ENCODE results near the gene AKAP8L.
A peak's percentile ranks its signal among the peaks of the same experiment; 100 is the strongest.
"Not testable (repeated sequence)": the region's sequence is repeated elsewhere in the genome, so short reads cannot be mapped to it uniquely, and the experiment has no call there.

AKAP8L gene

DNA sequence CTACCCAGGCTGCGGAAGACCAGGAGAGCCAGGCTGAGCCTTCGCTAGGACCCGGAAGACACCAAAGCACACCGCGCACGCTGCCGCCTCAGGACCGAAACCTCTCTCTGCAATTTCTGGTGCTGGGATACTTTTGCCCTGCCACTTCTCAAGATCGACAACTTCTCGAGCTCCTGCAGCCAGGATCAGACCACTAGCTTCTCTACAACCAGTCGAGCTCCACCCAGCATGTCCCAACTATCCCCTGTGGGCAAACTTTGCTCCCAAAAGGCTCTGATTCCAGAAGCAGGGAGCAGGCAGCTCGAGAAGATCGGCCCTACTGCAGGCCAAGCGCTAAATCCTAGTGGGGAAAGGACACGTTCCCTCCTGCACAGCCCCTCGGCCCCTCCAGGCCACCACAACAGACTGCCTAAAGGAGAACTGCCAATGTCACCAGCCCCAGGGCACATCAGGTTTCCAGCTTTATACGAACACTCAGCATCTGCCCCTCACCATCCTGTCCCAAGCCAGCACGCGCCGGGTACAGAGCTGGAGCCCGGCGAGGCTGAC, 40.2 kb downstream of the AKAP8L start:
- peak in 2 of 3 experiments; percentile 62 to 68 for DNase-seq

DNA sequence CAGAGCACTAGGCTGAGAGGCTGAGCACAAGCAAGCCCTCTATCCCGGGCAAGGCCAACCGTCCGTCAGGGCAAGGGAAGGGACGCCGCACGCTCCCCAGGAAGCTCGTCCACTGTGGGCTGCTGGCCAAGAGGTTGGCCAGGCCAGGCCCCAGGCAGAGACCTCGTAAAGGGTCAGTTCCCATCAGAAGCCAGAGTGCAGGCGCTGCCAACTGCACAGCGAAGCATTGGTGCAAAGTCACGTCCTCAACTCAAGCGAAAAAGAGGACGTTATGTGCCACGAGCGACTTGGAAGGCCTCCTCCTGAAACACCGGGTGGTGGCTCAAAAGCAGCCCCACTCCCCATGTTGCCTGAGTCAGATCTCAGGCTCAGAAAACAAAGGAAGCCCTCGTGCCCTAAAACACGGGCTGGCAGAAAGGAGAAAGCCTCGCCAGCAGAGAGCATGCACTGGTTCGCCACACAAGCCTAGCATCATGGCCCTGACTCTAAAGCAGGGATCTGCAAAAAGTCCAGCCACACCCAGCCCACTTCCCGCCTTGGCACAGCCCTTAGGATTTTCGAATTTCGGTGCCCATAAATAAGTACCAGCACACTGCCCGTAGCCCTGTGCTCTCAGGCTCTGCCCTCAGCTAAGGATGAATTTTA, 43.9 kb downstream of the AKAP8L start:
- no peak for DNase-seq

DNA sequence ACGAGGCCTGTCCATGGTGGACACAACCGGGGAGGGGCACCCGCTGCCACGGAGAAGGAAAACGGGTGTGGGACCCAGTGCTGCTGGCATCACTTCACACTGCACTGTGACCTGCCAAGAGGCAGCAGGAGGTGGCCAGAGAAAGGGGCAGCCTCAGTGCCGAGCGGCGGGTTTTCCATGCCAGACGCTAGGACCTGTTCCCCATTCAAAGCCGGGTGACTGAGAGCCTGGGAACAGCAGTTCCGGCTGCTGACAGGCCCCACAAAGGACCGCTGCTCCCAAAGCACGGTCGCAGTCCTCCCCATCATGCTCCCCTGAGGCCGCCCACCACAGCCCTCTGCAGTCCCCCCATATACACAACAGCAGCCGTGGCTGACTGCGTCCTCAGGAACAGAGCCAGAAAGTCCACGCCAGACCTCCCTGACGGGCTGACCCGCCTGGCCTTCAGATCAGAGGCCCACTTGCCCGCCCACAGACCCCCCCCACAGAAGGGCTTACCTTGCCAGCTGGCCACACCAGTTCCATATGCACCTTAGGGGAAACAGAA, 44.6 kb downstream of the AKAP8L start:
- no peak for DNase-seq

DNA sequence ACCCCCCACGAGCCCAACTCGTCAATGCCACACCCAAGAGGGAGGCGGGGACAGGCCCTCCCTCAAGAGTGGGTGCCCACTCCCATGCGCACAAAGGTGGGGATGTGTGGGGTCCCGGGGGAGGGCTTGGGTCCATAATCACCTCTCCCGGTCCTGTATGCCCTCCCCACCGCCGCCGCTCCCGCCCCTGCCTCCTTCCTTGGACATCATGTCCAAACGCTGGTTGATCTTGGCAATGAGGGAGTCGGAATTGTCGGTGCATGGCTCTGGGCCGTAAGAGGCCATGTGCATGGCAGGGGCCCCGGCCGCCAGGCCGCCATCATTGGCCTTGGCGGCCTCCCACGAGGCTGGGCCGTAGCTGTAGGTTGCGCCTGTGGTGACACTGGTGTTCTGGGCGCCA, 45.1 kb downstream of the AKAP8L start:
- no peak for DNase-seq

DNA sequence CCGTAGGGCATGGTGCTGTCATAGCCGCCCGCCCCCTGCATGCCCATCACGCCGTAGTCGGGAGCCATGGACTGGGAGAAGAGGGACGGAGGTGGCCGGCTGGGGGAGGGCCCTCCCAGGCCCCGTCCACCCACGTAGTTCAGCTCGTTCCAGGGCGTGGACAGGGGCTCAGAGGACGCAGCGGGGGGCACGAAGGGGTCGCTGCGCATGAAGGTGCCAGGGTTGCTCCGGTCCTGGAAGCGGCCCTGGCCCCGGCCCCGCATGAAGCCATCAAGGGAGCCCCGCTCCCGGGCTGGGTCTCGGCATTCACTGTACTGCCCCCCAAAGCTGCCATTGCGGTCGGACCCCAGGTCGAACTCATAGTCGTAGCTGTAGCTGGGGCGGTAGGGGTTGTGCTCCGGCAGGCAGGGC, 45.9 kb downstream of the AKAP8L start:
- DNase-seq = no peak

DNA sequence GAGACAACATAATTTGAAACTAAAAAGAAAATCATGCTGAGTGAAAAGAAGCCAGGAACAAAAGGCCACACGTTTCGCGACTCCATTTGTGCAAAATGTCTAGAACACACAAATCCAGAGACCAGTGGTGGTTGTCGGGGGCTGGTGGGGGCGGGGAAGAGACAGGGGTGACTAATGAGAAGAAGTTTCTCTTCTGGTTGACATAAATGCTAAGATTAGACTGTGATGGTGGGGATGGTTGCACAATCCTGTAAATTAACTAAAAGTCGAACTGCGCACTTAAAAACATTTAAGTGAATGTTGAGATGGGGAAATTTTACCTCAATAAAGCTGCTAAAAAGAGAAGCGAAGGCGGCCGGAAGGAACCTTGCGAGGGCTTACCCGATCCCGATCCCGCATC, 46.3 kb downstream of the AKAP8L start:
- DNase-seq = no peak

DNA sequence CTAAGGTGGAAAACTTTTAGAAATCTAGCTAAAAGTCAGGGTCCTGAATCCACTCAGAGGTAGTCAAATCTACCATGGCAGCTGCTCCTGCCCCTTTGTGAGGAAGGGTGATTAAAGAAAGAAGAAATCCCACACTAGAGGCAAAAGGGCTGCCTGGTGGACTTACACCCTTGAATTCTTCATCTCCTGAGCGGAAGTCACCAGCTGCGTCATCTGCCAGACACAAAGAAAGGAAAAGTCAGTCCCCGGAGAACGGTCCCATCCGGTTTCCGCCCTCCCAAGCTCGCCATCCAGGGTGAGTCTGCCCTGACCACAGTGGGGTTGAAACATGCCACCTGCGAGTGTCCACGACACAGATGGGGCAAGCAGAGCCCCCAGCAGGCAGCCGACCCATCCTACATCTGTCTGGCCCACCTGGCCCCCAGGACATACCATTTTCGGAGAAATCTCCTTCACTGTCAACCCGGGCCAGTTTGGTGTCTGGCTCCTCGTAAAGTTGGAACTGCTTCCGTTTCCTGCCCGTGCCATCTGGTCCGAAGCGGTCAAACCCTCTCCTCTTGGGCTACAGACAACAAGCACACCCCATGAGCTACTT, 46.9 kb downstream of the AKAP8L start:
- DNase-seq = no peak

DNA sequence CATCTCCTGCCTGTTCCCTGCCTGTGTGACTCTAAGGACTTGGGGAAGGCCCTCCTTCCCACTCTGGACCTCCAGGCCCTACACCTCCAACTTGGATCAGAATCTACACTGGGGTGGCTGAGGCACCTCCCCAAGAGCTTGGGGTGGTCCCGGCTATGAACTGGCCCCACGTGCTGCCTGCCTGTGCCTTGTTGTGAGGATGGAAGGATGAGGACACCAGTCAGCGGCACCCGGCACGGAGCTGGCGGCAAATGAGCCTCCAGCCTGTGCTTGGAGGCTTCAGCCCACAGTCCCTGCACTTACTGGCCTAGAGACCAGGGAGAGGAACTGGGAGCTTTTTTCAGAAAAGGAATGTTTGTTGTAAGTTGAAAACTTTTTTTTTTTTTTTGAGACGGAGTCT, 47.7 kb downstream of the AKAP8L start:
- no peak for DNase-seq

DNA sequence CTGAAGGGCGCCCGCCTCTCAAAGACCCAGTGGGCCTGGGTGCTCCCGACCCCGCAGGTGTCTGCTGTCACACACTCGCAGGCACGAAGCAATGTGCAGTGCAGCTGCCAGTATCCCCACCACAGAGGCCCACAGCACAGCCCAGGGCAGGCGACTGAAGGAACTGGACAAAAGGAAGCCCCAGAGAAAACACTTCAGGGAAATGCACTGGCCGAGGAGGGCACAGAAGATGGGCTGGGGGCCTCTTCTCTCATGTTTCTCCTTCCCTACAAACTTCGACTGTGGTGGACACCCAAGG, 49.2 kb downstream of the AKAP8L start:
- no peak for DNase-seq

DNA sequence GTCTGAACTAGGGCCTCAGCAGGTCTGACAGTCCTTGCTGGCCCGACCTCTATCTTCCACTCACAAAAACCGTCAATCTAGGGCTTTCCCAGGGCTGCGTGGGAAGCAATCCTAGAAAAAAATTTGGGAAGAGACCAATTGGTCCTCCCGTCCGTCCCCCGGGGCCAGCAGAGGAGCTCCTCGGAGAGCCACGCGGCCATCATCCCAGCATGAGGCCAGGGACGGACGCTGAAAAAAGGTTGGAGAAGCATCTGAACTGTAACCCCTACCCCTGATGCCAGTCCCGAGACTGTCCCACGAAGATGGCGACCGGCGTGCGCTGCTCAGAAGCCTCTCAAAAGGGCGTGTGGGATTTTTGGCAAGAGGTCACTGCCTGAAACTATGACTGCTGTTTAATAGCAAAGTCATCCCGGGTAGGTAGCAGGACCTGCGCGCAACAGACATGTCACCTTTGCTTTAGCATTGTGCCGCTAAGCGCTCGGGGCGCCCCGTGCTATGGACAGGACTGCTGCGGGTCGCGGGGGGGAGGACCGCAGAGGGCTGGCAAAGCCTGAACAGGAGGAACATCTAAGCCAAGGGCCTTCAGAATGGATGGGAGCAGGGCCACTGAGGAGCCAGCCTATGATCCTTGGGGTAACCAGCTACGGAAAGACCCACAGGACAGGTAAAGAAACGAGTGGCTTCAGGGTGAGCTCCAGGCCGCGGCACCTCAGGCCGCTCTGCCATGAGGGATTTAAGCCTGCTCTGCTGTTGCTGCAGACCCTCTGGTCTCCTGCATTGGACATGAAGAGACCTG, 49.8 kb downstream of the AKAP8L start:
- no peak for DNase-seq

DNA sequence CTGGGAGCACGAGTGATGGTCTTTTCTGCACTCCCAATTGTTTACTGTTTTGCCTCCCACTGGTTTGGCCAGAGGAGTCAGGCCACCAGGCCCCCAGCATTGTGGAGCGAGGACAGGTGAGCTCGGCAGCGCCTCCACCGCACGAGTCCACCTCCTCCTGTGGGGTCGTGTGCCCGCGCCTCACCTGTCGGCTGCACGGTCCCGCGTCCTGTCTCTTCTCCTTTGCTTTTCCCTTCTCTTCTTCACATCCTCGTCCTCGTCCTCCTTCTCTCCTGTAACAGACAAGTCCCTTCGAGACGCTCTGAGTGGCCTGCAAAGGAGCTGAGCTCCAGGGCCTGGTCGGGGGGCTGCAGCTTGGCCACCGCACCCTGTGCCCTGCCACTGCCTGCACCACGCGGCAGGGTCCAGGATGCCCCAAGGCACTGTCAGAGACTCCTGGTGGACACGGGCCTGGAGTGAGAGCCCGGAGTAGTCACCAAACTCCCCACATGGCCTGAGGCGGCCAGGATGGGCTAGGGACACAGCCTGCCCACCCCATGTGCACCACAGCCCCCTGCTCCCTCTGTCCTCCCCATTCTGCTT, 50.6 kb downstream of the AKAP8L start:
- DNase-seq = no peak

DNA sequence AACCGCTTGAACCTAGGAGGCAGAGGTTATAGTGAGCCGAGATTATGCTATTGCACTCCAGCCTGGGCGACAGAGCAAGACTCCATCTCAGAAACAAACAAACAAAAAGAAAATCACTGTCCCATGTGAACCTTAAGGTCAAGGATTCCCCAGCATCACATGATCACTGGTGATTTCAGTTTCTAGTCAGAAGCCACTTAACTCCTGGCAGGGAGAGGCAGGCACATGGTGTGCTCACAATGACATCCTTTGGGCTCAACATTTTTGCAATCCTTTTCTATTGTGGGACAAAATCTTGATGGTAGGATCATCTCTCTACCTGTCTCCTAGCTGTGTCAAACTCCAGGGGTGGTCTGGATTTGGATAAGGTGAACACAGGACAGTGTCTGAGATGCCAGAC, 51.3 kb downstream of the AKAP8L start:
- no peak for DNase-seq

DNA sequence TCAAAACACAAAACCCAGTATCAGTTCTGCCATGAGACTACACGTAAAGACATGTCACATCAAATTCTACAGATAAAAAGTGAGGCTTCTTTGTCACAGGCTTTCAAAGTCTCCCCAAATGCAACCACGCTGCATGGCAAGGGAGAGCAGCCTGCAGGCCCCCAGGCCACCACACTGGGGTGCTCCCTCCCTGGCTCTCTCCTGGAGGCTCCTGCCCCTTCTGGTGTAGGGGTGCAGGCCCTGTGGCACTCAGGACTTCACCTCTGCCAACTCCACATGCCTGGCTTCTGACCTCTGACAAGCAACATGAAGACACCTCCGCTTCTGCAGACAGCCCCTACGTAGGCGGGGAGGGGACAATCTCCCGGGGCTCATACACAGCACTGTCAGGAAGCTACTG, 53.5 kb downstream of the AKAP8L start:
- DNase-seq = no peak

DNA sequence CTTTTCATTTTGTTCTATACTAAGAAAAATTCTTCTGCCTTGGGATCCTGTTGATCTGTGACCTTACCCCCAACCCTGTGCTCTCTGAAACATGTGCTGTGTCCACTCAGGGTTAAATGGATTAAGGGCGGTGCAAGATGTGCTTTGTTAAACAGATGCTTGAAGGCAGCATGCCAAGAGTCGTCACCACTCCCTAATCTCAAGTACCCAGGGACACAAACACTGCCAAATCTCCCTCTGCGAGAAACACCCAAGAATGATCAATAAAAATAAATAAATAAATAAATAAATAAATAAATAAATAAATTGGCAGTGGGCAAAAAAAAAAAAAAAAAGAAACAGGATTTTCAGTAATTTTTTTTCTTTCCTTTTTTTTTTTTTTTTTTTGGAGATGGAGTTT, 55.0 kb downstream of the AKAP8L start:
- not testable (repeated sequence) for DNase-seq

DNA sequence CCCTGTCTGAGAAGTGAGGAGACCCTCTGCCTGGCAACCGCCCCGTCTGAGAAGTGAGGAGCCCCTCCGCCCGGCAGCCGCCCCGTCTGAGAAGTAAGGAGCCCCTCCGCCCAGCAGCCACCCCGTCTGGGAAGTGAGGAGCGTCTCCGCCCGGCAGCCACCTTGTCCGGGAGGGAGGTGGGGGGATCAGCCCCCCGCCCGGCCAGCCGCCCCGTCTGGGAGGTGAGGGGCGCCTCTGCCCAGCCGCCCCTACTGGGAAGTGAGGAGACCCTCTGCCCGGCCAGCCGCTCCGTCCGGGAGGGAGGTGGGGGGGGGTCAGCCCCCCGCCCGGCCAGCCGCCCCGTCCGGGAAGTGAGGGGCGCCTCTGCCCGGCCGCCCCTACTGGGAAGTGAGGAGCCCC, 55.7 kb downstream of the AKAP8L start:
- DNase-seq = not testable (repeated sequence)

DNA sequence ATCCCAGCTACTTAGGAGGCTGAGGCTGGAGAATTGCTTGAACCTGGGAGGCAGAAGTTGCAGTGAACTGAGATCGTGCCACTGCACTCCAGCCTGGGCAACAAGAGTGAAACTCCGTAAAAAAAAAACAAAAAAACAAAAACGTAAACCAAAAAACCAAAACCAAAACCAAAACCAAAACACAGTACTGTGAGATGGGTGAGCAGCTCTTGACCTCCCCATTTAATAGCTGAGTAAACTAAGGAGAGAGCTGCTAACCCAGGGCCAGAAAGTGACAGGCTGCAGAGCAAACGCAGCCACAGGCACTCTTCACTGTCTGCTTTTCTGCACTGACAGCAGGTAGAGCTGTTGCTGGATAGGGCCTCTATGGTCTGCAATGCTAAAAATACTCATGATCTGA, 58.8 kb downstream of the AKAP8L start:
- not testable (repeated sequence) for DNase-seq

DNA sequence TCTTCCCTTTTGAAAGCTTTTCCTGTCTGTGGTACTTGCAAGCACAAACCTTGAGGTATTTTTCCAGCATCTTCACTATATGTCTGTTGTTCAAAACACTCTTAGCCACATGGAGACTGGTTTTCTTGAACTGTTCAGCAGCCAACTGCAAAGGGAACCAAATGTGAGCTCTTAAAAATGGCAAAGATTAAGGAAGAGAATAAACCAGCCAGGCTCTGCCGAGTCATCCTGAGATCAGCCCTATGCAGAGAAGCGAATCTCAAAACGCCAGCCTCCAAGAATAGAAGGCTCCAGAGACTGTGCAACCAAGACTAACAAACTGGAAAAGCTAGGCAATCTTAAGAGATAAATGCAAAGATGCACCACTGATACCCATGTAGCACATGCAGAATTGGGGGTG, 59.9 kb downstream of the AKAP8L start:
- no peak for DNase-seq

DNA sequence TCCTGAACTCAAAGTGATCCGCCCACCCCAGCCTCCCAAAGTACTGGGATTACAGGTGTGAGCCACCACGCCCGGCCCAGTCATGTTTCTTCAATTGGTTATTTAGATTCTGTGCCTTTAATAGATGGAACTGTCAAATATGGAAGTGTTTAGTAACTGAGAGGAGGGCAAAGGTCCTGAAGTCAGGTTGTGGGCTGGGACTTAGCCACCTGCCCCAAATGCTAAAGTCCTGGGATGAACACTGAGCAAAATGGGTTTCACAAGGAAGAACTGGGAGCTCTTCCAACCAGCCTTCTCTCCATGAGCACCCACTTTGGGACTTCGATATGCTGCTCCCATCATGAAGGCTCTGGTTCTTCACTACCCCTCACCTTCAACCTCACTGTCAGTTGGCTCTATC, 60.9 kb downstream of the AKAP8L start:
- DNase-seq = no peak

DNA sequence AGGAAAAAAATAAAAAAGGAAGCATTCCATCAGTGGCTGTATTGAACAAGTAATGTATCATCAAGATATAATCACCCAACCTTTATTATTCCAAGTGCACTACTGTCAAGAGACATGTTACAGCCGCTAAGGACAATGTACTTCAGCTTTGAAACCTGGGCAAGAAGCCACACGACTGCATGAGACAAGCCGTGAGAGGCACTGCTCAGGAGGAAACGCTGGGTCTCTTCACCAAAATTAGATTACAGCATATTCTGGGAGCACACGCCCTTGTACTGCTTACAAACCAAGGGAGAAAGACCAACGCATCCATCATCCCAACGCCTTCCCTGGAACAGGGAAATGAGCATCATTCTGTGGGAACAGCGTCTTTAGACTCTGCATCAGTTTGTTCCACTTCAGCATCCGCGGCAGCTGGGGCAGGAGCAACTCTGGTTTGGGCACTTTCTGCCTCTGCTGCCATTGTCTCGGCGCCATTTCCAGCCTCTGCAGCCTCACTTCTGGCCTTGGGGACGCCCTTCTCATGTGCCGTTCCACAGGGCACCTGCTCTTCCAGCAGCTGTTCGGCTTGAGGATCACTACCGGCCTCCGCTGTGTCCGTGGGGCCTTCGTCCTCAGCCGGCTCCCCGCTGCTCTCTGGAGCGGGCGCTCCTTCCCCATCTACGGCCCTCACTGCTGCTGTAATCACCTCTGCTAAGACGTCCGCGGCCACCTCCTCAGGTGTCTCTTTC, 64.1 kb downstream of the AKAP8L start:
- no peak for DNase-seq

DNA sequence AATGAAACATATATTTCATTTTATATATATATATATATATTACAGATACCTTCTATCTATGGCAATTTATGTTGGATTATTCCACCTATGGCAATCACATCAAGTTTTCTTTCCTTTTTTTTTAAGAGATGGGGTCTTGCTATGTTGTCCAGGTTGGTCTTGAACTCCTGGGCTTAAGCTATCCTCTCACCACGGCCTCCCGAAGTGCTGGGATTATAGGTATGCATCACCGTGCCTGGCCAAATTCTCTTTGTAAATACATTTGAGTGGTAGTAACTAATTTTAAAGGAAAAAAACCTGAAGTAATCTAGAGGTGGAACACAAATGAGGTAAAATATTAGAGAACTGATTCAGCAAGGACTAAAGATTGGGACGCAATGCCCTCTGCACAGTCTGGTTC, 64.9 kb downstream of the AKAP8L start:
- DNase-seq = no peak

DNA sequence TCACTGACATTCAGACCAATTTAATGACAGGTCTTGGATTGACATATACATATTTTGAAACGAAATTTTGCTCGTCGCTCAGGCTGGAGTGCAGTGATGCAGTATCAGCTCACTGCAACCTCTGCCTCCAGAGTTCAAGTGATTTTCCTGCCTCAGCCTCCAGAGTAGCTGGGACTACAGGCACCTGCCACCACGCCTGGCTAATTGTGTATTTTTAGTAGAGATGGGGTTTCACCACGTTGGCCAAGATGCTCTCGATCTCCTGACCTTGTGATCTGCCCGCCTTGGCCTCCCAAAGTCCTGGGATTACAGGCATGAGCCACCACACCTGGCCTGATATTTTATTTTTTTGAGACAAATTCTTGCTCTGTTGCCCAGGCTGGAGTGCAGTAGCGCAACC, 66.3 kb downstream of the AKAP8L start:
- DNase-seq = not testable (repeated sequence)

DNA sequence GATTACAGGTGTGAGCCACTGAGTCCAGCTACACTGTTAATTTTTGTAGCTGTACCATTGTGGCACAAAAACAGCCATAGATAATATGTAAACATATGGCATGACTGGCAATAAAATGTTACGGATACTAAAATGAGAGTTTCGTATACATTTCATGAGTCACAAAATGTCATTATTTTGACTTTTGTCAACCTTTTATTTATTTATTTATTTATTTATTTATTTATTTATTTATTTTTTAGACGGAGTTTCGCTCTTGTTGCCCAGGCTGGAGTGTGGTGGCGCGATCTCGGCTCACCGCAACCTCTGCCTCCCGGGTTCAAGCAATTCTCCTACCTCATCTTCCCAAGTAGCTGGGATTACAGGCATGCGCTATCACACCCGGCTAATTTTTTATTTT, 77.5 kb downstream of the AKAP8L start:
- DNase-seq = not testable (repeated sequence)

DNA sequence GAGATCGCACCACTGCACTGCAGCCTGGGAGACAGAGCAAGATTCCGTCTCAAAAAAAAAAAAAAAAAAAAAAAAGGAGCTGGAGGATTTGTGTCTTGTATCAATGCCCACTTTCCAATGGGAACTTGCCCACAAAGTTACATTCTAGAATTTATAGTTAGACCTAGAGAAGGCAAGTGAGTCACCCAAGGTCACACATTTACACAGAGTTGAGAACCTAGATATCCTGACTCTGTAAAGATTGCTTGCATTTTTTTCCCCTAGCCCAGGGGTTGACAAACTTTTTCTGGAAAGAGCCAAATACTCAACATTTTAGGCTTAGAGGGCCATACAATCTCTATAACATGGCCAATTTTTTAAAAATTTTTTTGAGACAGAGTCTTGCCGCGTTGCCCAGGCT, 78.7 kb downstream of the AKAP8L start:
- DNase-seq = no peak

Measured in NCI-H1417 (cell line).